Peyer's patch (tissue), 4 donors: ENCODE measurements around the gene MEX3A.

Source experiments
- CTCF ChIP-seq, 6 experiments: fragments of 450-650 bp in 4 of 6; fragments of 200-600 bp in 2 of 6; sonication (generic) in 1 of 6; IDR thresholded peaks; one replicate each; pipeline ENCODE4 v1.5.1; 2017 to 2019; ENCODE audit warnings: antibody characterized with exemption in 6 of 6, mild to moderate bottlenecking in 3 of 6, moderate library complexity in 1 of 6
- POLR2A ChIP-seq, 2 donors: fragments of 450-650 bp; IDR thresholded peaks; one replicate each; pipeline ENCODE4 v1.5.1; 2017; ENCODE audit warnings: antibody characterized with exemption in 2 of 2, mild to moderate bottlenecking in 2 of 2, moderate library complexity in 2 of 2

- no peak for TF ChIP-seq CTCF (IDR thresholded peaks at IDR 0.05)
- TF ChIP-seq POLR2A (IDR thresholded peaks at IDR 0.05): peak; percentile 62 to 79
Observed at GRCh38 chr1:156118177-156118868, 36.1 kb upstream of the MEX3A start.
